HG02763 (cell line): ENCODE results near the gene IRX2.

Source experiments
- ATAC-seq: cut with Tn5 transposase; IDR thresholded peaks from one replicate; pipeline ENCODE4 v1.9.1; 2021; ENCODE audit warnings: mild to moderate bottlenecking, moderate library complexity; ENCODE audit not compliant: unreplicated experiment

Gene IRX2

DNA sequence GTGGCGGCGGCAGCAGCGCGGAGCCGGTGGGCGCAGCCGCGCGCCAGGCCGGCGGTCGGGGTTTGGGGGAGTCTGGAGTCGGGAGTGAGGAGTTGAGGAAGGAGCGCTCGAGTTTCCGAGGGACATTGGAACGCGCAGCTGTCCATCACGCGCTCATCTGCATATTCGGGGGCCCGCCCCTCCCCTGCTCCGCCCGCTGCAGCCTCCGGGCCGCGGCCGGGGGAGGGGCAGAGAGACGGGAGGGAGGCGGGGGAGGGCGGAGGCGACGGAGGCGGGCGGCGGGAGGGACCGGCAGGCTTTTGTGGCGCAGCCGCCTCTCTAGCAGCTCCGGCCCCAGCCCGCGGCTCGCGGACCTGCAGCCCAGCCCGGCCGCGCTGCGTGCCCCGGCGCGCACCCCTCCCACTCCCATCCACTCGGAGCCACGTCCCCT, at the start of gene IRX2:
Gene IRX2, minus strand, starts transcription at position 86 of the 430 bp plus-strand sequence. CDS start 264 bp downstream, outside the sequence.
- no peak for ATAC-seq

DNA sequence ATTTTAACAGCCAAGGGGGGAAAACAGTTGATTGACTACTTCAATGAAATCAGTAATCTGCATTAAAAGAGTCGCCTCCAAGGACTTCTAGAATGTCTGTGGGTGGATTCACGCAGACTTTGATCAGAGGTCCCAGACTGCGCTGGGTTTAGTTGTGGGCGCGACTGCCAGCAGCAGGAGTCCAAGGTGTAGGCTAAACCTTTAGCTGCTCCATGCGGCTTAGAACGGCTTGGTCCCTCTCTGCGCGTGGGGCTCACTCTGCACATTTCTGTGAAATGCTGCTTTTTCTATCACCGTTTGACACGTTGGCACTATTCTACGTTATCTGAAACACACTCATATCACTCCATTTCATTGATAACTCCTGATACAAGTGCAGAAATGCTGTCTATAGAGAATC, 48.6 kb upstream of the IRX2 start:
- no peak for ATAC-seq

DNA sequence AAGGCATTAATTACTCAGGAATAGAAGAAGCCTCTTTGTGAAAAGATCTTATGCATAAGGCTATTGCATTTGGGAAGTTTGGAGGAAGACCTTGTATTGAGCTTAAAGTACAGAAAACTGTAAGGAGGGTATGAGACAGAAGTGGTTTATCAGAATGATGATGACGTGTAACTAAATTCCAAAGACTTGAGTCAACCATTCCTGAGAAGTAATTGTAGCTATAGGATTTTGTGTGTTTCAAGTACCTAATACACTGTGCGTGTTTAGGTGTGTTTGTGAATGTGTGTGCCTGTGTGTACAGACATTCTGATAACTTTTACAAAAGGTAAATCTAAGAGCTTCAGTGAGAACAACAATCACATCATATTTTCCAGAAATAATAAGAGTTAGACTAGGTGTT, 46.5 kb upstream of the IRX2 start:
- no peak for ATAC-seq

DNA sequence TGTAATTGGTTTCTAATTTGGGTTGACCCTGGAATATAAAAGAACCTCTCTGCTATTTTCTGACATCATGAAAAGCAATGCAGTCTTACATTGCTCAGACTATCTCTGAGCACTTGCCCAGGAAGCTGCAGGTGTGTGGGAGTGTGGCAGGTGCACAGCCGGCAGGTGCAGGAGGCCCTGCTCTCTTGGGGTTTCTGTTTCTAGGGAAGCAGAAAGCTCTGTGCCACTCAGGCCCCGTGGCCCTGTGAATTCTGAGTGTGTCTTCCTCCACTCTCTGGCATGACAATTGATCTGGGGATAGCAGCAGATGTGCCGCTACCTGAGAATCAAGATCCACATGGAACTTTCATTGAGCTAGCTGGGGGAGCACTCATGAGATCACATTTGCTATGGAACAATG, 45.7 kb upstream of the IRX2 start:
- no peak for ATAC-seq

DNA sequence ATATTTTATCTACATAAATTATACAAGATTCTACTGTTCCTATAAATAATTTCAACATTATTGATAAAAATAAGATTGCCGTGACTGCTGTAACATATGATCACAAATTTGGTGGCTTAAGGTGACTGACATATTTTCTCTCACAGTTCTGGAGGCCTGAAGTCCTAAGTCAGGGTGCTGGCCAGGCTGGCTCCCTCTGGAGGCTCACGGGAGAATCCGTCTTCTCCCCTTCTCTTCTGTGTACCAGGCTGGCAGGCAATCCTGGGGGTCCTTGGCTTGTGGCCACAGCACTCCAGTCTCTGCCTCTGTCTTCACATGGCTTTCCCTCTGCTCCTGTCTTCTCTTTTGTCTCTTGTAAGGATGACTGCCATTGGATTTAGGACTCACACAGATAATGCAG, 31.7 kb upstream of the IRX2 start:
- ATAC-seq: no peak

DNA sequence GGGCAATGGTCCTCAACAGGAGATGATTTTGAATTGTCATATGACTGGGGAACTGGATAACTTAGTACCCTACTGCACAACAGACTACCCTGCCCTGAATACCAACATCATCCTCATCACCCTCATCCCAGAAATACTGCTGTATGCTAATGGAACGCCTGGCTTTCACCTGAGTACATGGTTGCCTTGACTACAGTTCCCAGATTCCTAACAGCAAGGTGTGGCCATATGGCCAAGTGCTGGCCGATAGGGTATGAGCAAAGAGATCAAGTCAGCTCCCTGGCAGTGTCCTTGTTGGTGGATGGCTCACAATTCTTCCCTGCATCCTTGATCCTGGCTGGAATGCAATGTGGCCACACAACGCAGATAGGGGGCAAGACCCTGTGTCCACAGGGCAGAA, 31.2 kb upstream of the IRX2 start:
- ATAC-seq: no peak

DNA sequence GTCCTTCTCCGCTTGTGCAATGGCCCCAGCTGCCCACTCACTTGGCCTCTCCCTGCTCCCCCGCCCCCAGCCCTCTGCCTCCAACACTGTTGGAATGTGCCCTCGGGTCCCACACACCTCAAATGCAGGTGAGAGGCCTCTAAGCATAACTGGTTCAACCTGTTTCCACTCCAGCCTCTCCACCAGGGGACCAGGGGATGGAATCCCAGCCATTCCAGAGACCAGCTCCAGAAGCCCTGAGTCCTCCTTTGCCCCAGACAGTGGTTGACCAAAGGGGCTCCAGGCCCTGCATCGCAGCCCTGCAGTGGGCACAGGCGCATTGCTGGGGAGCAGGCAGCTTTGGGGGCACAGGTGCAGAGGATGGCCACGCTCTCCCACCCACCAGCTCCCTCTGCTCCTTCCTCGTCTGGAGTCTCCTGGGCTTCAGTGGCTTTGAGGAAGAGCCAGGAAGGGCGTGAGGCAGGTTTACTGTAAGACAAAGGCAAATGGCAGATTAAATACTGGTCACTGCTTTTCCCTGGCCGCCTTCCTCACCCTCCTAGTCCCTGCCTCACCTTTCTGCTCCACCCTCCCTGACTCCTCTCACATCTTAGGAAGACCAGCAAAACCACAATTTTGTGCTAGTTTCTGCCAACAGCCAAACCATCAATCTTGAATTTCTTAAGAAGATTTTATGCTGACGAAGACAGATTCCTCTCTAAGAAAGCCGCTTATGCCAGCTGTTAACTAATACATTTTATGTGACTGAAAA, 29.1 kb upstream of the IRX2 start:
- ATAC-seq: no peak

DNA sequence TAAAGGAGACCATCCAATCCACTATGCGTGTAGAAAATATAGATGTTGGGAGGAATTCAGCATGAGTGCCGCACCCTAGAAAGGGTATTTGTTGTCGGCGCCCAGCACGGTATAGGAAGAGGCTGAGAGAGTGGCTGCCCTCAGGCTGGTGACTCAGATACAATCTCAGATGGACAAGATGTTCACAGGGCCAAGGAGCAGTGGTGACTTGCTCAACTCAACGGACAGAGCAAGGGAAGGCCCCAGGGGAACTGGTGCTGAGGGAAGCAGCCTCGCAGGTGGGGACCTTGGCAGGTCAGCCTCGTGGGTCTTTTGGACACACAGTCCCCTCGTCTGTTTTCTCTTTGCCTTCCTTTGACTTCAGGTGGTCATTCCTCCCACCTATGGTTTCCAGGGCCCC, 28.0 kb upstream of the IRX2 start:
- no peak for ATAC-seq

DNA sequence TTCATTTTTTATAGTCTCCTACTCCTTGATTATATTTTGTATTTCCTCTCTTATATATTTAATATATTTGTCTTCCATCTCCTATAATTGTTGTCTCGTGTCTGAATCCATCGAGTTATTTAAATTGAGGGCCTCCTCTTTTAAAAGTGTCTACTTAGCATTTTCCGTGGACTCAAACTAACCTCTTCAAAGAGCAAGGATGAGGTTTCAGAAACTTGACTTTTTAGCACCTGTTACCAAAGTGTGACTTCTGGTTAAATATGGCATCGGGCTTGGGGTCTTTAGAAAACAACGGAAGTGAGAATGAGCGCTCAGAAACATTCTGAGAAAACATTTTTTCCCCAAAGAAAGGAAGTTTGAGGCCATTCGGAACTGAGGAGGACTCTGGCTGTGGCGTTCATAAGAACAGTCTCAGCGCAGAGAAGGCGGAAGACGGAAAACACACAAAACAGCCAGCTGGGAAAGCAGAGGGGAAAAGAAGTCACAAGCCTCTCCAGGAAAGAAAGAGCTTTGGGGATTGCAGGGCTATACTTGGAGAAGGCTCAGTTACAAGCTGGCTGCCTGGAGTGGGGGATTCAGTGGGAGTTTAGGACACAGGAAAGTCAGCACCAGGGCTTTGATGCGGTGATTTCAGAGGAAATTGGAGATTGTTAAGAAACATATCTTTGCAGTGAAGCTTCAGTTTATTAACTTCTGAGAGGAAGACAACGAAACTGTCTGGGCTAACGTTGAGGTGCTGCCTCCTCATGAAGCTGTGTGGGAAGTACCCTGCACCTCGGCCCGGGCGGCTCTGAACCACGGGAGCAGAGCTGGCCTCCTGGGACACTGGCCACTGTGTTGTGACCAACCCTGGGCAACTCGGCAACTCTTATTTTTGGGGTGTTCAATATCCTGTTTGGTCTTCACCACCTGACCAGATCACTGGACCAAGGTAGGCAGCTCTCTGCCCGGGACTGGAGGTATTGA, 25.1 kb upstream of the IRX2 start:
- ATAC-seq: no peak

DNA sequence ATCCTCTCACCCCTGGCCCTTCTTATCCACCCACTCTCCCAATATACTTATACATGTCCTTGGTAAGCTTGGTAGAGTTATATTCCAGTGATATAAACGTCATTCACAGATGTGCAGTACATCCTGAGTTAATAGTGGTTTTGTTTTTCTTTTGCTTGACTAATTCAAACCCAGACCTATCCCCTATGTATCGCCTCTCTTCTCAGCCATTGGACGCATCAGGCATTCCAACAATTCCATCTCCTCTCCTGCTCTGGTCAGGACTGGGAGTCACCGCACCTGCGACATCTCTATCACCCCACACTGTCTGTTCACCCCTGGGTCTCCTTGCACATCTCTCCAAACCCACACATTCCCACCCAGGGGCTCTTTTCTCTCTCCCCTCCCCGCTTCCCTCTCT, 21.9 kb upstream of the IRX2 start:
- ATAC-seq: no peak

DNA sequence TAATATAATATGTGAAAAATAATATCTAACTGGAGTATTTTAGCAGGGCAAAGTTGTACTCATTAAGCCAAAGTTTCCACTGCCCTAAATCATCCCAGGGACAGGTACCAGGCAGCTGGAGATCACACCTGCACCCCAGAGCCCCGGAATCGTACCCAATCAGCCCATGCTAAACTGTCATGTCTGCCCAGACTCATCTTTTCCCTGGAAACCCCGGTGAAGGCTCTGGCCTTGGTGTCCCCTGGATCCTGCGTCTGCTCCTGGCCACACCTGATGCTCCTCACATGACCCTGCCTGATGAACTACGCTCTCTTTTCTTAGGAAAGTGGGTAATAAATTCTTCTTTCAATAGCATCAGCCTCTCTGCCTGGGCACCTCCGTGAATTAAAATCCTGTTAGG, 15.6 kb upstream of the IRX2 start:
- no peak for ATAC-seq

DNA sequence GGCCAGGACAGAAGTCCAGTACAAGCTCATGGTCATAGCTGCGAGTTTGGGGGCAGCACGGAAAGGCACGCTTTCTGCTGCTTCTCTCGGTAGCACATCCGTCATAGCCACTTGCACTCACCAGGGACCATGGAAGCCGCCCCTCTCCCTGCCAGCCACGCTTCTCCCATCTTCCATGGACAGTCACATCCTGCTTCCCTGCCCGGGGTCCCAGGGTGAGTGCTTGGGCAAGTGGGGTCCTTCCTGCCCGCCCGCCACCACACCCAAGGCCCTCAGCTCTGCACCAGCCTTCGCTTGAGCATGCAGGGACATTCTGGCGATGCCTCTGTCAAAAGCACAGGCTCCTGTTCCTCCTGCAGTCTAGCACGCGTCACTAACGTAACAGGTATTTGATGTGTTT, 13.1 kb upstream of the IRX2 start:
- ATAC-seq: no peak

DNA sequence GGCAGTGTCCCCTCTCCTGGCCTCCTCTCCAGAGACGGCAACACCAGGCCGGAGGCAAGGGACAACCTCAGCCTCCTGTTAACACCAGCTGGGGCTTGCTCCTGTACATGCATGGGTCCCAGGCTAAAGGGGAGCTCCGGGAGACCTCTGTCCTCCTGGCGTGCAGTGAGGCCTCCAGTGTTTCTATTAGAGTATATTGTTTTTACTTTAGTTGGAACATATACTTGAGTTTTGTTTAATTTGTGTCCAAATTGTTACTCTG, 12.0 kb upstream of the IRX2 start:
- ATAC-seq: no peak

DNA sequence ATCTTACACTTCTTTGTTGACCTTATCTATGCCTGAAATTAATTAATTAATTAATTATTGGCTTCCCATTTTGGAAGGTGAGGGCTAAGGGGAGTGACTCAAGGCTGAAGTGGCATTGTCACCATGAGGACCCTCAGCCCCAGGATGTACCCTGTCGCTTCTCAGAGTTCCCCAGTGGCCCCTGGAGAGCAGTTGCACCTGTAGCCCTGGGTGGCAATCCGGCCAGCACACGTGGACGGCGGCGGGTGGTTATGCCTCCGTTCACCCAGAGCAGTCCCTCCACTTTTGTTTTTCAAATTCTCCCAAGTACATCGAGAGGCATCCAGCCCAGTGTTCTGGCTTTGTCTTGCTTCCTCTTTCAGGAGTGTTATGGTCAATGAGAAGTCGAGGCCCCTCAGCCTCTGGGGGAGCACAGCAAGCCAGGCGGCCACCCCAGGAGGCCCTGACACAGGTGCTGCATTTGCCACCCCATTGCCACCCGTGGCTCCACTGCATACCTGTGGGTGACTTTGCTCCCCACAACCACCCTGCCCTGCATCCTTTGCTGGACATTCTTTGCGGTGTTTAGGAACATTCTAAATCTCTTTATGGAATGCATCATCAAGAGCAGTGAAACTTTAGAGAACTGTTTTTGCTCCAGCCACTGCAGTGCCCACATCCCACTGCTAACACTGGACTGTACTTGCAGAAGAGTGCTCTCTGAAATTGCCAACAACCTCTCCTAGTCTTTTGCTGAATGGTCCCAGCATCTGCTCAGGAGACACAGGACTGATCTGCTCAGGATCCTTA, 11.5 kb upstream of the IRX2 start:
- ATAC-seq: no peak

DNA sequence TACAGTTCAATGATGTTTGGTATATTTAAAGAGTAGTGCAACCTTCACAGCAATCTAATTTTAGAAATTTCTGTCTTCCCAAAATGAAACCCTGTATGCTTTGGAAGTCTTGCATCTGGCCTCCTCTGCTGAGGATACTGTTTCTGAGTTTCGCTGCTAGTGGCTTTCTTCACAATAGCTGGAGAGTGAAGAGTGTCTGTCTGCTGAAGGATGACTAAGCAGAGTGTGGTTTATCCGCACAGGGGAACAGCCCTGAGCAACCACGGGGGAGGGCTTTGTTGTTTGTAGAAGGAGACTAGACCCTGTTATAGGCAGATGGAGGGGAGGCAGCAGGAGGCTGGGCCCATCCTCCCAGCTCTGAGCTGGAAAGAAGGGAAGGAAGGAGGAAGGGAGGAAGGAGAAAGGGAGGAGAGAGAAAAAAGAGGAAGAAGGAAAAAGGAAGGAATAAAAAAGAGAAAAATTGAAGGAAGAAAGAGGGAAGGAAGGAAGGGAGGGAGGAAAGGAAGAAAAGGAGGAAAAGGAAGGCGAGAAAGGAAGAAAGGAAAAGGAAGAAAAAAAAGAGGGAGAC, 10.5 kb upstream of the IRX2 start:
- ATAC-seq: no peak

DNA sequence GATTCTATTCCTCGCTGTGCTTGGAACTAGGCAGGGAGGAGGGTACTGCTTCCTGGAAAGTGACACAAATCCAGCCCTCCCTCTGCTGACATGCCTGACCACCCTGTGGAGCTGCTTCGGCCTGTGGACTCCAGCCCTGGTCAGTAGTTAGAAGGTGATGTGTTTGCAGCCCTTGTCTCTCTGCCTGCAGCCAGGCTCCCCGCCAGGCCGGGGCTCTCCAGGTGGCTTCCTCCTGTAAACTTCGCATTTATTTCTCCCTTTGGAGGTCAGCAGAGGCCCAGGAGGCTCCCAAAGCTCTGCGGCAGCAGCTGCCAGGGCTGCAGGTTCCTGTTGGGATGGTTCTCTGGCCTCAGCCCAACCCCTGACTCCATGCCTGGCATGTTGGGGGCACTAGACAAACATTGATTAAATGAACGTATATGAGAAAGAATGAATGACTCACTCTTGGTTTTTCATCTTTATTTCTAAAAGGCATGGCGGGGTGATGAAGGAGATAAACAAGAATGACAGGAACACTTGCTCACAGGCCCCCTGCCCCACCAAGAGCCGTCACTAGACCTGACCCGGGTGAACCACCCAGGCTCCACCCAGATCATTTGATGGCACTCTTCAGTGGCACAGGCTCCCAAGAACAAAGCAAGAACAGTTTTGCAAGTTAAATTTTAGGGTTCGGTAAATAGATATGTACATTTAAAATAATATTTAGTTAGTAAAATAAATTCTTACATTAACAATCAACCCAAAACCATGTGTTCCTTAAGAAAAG, 8.4 kb upstream of the IRX2 start:
- no peak for ATAC-seq

DNA sequence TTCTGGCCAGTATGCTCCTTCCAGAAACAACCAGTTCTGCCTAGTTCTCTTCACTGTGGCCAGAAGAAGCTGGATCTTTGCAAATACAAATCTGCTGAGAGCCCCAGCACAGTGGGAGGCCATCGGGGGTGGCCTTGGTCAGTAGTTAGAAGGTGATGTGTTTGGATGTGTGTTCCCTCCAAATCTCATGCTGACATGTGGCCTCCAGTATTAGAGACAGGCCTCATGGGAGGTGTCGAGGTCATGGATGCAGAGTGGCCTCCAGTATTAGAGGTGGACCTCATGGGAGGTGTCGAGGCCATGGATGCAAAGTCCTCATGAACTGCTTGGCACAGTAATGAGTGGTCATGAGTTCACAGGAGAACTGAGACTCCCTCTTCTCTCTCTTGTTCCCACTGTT, 7.6 kb upstream of the IRX2 start:
- ATAC-seq: no peak

DNA sequence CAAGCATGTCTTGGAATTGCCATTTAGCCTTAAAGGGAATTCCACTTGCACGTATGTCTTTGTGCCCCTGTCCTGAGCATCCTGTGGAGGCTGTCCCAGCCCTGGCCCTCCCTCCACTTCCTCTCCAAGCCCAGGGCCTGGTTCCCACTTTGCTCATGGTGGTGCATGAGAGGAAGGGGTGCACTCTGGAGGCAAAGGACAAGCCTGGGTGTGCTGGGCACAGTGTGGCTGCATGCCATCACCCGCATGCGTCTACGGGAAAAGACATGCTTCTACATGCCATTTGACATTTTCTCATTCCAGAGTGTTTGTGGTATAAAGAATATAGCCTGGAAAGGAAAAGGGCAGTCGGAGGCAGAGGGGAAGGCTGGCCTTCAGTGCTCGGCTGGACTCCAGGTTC, 7.2 kb upstream of the IRX2 start:
- no peak for ATAC-seq

DNA sequence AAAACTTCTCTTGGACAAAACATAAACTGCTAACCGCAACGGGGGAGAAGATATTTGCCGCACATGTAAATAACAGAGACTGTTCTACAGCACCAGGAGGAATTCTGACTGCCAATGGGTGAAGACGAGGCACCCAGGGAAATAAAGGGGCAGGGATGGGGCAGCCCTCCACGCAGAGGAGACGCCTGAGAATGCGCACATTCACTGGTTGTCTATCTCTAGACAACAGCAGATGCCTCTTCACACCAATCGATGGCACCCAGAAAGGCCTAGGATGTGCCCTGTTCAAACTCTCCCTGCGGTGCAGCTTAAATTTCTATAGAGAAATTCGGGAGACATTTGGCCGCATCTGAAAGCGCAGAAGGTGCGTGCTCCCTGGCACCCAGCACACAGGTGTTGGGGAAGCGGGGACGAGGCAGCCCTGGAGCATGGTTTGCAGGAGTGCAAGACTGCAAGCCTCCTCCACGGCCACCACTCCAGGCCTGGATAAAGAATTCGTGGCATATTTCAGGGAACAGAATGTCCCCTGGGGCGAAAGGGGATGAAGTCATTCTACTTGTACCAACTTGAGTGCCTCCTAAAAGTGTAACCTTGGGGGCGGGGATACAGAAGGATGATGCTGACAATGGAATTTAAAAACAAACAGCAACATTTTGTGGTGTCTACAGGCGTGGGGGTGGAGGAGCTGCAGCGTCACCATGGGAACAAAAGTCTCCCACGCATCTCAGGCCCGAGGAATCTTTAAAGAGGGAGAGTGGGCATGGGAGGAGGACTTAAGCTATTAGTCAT, 6.3 kb upstream of the IRX2 start:
- no peak for ATAC-seq
